ENCODE results near the gene ECE2.
"Not testable (repeated sequence)": the region's sequence is repeated elsewhere in the genome, so short reads cannot be mapped to it uniquely, and the experiment has no call there.

The ECE2 gene

DNA sequence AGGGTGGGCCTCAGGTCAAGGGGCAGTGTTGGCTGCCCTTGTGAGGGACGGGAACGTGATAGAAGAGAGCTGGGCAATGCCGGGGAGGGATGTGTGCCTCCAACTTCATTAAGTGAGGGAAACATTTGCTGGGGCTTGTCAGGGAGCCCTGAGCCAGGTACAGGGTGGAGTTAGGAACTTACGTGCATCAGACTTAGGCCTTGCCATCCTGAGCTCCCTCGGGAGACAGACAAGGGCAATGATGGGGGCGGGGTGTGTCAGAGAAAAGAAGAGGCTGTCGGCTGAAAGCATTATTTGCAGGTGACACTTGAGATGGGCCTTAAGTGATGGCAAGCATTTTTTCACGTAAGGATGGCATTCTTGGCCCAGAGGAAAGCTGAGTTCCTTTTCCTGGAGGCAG lies 63.2 kb downstream of the ECE2 start:
- Histone ChIP-seq H3K36me3 (ENCODE audit: control insufficient read depth in 2 of 2, insufficient read depth in 1 of 2, low read length in 2 of 2) (peaks cover 0 to 54% of the 10 kb centered on the region in 2 experiments; a peak in 1 of 3 replicates), H3K27ac (ENCODE audit: extremely low read depth, low read depth, low read length) (no peak overlapping the region), H3K4me1 (ENCODE audit: control insufficient read depth, insufficient read depth, low read length) (no peaks in the 10 kb centered on the region), H3K4me3 (ENCODE audit: low read depth, low read length) (peak overlapping the region; percentile 11), H3K9me3 (ENCODE audit: control insufficient read depth, insufficient read depth, low read depth, low read length) (no peaks in the 10 kb centered on the region)
- ChIA-PET CTCF (interaction anchor here (0.8 kb wide), 1 partner anchor 16 kb away, joined by 3 read pairs; no protein-coding TSS in a partner anchor), POLR2A (interaction anchor here (2.0 kb wide), 1 partner anchor 33 kb away, joined by 5 read pairs; no protein-coding TSS in a partner anchor)
- TF ChIP-seq SCRT1 (tag by site-specific recombination; IDR thresholded peaks at IDR 0.05; ENCODE audit: borderline replicate concordance) = no peak
- no peak for TF ChIP-seq ZNF701 (tag by site-specific recombination; IDR thresholded peaks at IDR 0.05)
- TF ChIP-seq ZNF114 (tag by site-specific recombination; IDR thresholded peaks at IDR 0.05) = no peak
- no peak for TF ChIP-seq ZNF202 (tag by site-specific recombination; IDR thresholded peaks at IDR 0.05; ENCODE audit: borderline replicate concordance)
- TF ChIP-seq ZNF280D (tag by site-specific recombination; IDR thresholded peaks at IDR 0.05) = no peak
- no peak for TF ChIP-seq PRDM4 (tag by site-specific recombination; IDR thresholded peaks at IDR 0.05)
- no peak for TF ChIP-seq ZNF302 (tag by site-specific recombination; IDR thresholded peaks at IDR 0.05; ENCODE audit: low read depth)
- TF ChIP-seq ZNF558 (tag by site-specific recombination; IDR thresholded peaks at IDR 0.05) = no peak
- no peak for TF ChIP-seq HIC1 (tag by site-specific recombination; IDR thresholded peaks at IDR 0.05)
- no peak for TF ChIP-seq SETDB1 (IDR thresholded peaks at IDR 0.05; ENCODE audit: insufficient read length, low read length)
- no peak for TF ChIP-seq ZNF18 (tag by site-specific recombination; IDR thresholded peaks at IDR 0.05)
- TF ChIP-seq, protein P1, sequence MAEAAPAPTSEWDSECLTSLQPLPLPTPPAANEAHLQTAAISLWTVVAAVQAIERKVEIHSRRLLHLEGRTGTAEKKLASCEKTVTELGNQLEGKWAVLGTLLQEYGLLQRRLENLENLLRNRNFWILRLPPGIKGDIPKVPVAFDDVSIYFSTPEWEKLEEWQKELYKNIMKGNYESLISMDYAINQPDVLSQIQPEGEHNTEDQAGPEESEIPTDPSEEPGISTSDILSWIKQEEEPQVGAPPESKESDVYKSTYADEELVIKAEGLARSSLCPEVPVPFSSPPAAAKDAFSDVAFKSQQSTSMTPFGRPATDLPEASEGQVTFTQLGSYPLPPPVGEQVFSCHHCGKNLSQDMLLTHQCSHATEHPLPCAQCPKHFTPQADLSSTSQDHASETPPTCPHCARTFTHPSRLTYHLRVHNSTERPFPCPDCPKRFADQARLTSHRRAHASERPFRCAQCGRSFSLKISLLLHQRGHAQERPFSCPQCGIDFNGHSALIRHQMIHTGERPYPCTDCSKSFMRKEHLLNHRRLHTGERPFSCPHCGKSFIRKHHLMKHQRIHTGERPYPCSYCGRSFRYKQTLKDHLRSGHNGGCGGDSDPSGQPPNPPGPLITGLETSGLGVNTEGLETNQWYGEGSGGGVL (tag by site-specific recombination; IDR thresholded peaks at IDR 0.05) = no peak
- no peak for TF ChIP-seq ZNF791 (tag by site-specific recombination; IDR thresholded peaks at IDR 0.05)
- no peak for TF ChIP-seq ZNF626 (tag by site-specific recombination; IDR thresholded peaks at IDR 0.05)
- no peak for TF ChIP-seq ZNF423 (tag by site-specific recombination; IDR thresholded peaks at IDR 0.05)
- TF ChIP-seq HOXA7 (CRISPR knock-in tag; IDR thresholded peaks at IDR 0.05; ENCODE audit: borderline replicate concordance) = no peak
- no peak for TF ChIP-seq ZNF473 (tag by site-specific recombination; IDR thresholded peaks at IDR 0.05)
- no peak for TF ChIP-seq ZFP41 (tag by site-specific recombination; IDR thresholded peaks at IDR 0.05; ENCODE audit: borderline replicate concordance)
- TF ChIP-seq ZNF169 (tag by site-specific recombination; IDR thresholded peaks at IDR 0.05) = no peak
- TF ChIP-seq ZNF248 (tag by site-specific recombination; IDR thresholded peaks at IDR 0.05) = no peak

DNA sequence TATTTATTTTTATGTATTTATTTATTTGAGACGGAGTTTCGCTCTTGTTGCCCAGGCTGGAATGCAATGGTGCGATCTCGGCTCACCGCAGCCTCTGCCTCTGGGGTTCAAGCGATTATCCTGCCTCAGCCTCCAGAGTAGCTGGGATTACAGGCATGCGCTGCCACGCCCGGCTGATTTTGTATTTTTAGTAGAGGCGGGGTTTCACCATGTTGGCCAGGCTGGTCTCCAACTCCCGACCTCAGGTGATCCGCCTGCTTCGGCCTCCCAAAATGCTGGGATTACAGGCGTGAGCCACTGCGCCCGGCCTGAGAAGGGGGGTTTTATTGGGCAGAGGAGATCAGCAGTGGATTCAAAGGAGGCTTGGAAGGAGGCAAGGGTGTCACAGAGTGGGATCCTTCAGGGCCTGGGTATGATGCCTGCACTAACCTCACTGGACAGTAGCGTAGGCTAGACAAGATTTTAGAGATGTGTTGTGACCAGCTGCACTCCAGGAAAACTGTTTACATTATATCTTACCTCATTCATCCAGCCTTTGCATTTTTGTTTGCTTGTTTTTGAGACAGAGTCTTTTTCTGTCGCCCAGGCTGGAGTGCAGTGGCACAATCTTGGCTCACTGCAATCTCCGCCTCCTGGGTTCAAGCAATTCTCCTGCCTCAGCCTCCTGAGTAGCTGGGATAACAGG lies 63.8 kb downstream of the ECE2 start:
- H3K27ac ChIP-seq (ENCODE audit: extremely low read depth, low read depth, low read length); CTCF ChIA-PET: not testable (repeated sequence)

More for the DNA sequence above, 63.8 kb downstream of the ECE2 start:
- POLR2A ChIA-PET; H3K4me1 ChIP-seq (ENCODE audit: control insufficient read depth, insufficient read depth, low read length); H3K4me3 ChIP-seq (ENCODE audit: low read depth, low read length); H3K9me3 ChIP-seq (ENCODE audit: control insufficient read depth, insufficient read depth, low read depth, low read length): not testable (repeated sequence)
- peaks cover 0 to 54% of the 10 kb centered on the region in 2 experiments; a peak in 1 of 3 replicates for H3K36me3 ChIP-seq (ENCODE audit: control insufficient read depth in 2 of 2, insufficient read depth in 1 of 2, low read length in 2 of 2)

Data from HEK293 (cell line).